BJ (cell line): ENCODE results near the gene RGS9. TPM values are rescaled to one million over a fixed set of nuclear protein-coding genes. Genes with fewer than 3 reads are reported as not detected.

Source experiments
- CTCF ChIA-PET: fragments of 350-600 bp; formaldehyde crosslinking; extraction: SDS; loops from one replicate; lab custom pipeline; 2021; ENCODE audit warnings: antibody characterized with exemption, inconsistent platforms; lab: Yijun Ruan, JAX
- POLR2A ChIA-PET: fragments of 300-600 bp; sonication (Branson Sonifier 250); formaldehyde crosslinking; extraction: SDS; loops from one replicate; lab custom pipeline; 2021; ENCODE audit warnings: antibody characterized with exemption; lab: Charles Lee
- DNase-seq: peaks from one replicate; pipeline ENCODE4 v3.0.0-alpha.2; 2011; ENCODE audit warnings: low read depth
- H3K27me3 ChIP-seq: 2 replicates; pipeline ENCODE4 v1.6.0; 2011; ENCODE audit warnings: low read length; ENCODE audit not compliant: control insufficient read depth, insufficient read depth
- H3K36me3 ChIP-seq: 2 replicates; pipeline ENCODE4 v1.5.1; 2011; ENCODE audit warnings: low read length; ENCODE audit not compliant: control insufficient read depth, insufficient read depth
- H3K4me3 ChIP-seq: 2 replicates; pipeline ENCODE4 v1.5.1; 2011; ENCODE audit warnings: low read depth, mild to moderate bottlenecking, control low read depth, low read length
- polyA plus RNA-seq: library from polyadenylated mRNA; depleted of rRNA; stranded (reverse); fragments of >200 nt; gene quantifications from 2 replicates; pipeline ENCODE4 v1.2.3, GENCODE V29; 2011
- TF ChIP-seq, protein P1 (sequence below): IDR thresholded peaks from 2 replicates; pipeline ENCODE4 v1.5.1; 2011; ENCODE audit warnings: low read depth, mild to moderate bottlenecking, control low read depth, inconsistent platforms, low read length, moderate library complexity; ENCODE audit not compliant: insufficient read depth

Gene RGS9
- polyA plus RNA-seq, 1 experiment = 1.6 TPM

DNA sequence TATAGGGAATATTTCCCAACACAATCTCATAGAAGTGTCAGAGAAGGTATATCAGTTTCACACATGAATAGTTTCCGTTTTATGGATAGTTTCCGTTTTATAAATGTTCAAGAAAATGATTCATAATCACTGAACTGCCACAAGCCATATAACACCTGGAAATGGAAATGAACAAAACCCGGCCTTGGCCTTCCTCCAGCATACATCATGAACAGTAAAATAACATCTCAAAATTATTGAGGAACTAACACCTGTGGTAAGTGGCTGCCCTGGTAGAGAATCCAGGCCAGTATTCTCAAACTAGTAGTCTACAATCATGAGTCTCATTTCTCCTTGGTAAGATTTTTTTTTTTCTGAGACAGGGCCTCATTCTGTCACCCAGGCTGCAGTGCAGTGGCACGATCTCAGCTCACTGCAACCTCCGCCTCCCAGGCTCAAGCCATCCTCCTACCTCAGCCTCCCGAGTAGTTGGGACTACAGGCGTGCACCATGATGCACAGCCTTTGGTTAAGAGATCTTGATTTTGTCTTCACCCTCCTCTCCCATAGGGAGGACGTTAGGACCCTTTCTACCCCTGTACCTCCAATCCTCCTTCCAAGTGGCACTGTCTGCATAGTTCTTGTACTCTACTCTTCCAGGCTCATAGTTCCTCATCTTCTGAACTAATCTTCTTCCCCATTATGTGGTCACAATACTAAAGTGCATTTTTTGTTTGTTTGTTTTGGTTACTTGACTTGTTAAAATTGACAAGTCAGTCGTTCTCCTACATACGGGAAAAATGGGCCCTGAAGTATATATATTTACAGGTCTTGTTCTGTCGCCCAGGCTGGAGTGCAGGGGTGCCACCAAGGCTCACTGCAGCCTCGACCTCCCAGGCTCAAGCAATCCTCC lies 15.0 kb upstream of the RGS9 start:
- DNase-seq = no peak
- TF ChIP-seq, protein P1, sequence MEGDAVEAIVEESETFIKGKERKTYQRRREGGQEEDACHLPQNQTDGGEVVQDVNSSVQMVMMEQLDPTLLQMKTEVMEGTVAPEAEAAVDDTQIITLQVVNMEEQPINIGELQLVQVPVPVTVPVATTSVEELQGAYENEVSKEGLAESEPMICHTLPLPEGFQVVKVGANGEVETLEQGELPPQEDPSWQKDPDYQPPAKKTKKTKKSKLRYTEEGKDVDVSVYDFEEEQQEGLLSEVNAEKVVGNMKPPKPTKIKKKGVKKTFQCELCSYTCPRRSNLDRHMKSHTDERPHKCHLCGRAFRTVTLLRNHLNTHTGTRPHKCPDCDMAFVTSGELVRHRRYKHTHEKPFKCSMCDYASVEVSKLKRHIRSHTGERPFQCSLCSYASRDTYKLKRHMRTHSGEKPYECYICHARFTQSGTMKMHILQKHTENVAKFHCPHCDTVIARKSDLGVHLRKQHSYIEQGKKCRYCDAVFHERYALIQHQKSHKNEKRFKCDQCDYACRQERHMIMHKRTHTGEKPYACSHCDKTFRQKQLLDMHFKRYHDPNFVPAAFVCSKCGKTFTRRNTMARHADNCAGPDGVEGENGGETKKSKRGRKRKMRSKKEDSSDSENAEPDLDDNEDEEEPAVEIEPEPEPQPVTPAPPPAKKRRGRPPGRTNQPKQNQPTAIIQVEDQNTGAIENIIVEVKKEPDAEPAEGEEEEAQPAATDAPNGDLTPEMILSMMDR = no peak
- Histone ChIP-seq H3K27me3 (no peaks in the 10 kb centered on the region), H3K36me3 (no peaks in the 10 kb centered on the region), H3K4me3 (peak overlapping the region; percentile 51)
- ChIA-PET POLR2A (no interaction called here), CTCF (interaction anchor here (0.7 to 2.8 kb wide), 2 partner anchors 14 to 98 kb away, joined by 3 to 14 read pairs; partner anchors contain the start of gene RGS9)

DNA sequence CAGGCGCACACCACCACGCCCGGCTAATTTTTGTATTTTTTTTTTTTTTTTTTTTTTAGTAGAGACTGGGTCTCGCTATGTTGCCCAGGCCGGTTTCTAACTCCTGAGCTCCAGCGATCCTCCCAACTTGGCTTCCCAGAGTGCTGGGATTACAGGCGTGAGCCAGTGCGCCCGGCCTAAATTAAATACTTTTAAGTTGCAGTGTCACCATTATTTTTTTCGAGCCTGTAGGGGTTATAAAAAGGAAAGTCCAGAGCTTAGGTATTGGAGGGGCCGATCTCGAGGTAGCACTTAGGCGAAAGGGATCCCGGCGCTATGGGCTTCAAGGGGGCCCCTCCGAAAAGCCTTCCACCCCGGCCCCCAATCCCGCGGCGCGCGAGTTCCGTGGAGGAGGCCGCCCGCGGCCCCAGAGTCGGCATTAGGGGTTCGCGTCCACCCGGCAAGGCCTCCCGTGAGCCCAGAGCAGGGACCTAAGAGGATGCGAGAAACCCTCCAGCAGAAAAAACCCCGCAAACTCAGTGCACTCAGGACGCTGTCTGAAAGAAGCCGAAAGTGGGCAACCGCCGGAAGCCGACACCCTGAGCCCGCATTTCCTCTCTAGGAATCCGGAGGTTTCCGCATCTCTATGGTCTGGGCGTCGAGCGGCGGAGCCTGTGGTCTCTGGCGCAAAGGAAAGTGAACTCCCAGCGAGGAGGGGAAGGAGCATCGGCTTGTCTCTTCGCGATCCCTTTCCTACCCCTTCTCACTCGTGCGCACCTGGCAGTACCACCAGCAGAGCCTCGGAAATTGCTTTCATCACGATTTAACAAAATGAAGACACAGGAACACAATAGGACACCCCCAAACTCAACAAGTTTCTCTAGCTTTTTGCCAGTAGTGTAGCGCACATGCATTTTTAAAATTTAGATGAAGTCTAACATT lies 14.1 kb upstream of the RGS9 start:
- H3K4me3 ChIP-seq = peak overlapping the region; percentile 51
- H3K36me3 ChIP-seq = no peaks in the 10 kb centered on the region
- POLR2A ChIA-PET = interaction anchor here (0.6 kb wide), 1 partner anchor 8 kb away, joined by 3 read pairs; no protein-coding TSS in a partner anchor
- peak; percentile 33 for DNase-seq
- TF ChIP-seq, protein P1 = no peak
- CTCF ChIA-PET = interaction anchor here (0.7 to 2.8 kb wide), 3 partner anchors 13 to 204 kb away, joined by 3 to 14 read pairs (median 6); partner anchors contain the start of genes LRRC37A3 and RGS9
- peaks cover 3% of the 10 kb centered on the region for H3K27me3 ChIP-seq

DNA sequence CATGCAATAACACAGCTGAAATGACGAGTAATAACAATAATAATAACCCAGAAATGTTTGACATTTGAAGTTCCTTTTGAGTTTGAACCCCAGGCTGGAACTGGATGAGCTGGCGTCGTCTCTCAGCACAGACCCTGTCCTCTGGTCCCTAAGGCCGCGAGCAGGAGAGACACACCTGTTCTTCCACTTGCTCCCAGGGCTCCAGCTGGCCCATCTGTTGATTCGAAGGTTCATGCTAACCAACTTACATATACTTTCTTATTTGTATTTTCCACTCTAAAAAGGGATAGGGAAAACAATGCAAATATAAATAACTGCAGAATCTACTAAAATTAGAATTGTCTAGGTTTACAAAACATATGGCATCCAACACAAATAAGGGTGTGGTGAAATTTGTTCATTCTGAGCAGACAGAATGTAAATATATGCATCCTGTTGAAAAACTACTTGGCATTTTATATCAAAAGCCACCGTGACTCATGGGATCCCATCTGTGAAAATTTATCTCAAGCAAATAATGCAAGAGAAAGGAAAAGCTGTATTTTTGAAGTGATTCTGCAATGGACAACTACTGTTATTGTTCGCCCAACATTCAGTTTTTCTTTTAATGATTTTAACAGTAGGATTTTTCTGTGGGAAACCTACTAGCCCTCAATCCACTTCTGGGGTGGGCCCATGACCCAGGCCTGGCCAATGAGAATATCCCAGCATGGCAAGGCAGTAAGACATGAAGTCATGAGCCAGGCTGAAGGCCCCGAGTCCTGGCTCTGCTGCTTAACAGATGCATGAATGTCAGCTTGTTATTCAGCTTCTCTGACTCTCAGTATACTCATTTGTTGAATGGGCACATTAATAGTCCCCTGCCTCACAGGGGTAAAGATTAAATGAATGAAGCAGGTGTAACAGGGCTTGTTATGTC lies 13.2 kb upstream of the RGS9 start:
- no peak overlapping the region for H3K4me3 ChIP-seq
- POLR2A ChIA-PET = no interaction called here

DNA sequence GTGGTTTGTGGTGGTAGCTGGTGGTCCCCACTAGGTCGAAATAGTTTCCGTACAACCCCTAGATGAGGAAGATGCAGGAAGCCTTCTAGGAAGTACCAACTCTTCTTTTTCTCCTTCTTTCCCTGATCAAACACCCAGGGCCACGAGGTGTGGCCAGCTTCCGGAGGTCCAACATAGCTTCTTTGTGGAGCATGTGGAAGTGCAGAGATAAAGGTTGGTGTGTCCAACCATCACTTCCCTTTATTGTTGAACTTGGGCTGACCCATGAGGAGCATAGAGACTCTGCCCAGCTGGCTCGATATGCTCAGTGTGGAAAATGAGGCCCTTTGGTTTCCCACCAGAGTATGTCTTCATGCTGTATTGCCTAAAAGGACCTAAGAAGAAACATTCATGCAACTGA lies 6.3 kb upstream of the RGS9 start:
- CTCF ChIA-PET = interaction anchor here (1.3 kb wide), 1 partner anchor 30 kb away, joined by 3 read pairs; no protein-coding TSS in a partner anchor
- no peak overlapping the region for H3K4me3 ChIP-seq
- H3K27me3 ChIP-seq = peaks cover 3% of the 10 kb centered on the region
- no peaks in the 10 kb centered on the region for H3K36me3 ChIP-seq
- TF ChIP-seq, protein P1 = no peak
- POLR2A ChIA-PET = no interaction called here
- no peak for DNase-seq

More for the DNA sequence above, 13.2 kb upstream of the RGS9 start:
- CTCF ChIA-PET = interaction anchor here (1.2 to 2.8 kb wide), 2 partner anchors 12 to 205 kb away, joined by 6 to 14 read pairs; partner anchors contain the start of genes LRRC37A3 and RGS9
- H3K36me3 ChIP-seq = no peaks in the 10 kb centered on the region
- DNase-seq = no peak
- TF ChIP-seq, protein P1 = no peak
- H3K27me3 ChIP-seq = peaks cover 3% of the 10 kb centered on the region
